ENCODE results near the gene HOXC11.

The HOXC11 gene

DNA sequence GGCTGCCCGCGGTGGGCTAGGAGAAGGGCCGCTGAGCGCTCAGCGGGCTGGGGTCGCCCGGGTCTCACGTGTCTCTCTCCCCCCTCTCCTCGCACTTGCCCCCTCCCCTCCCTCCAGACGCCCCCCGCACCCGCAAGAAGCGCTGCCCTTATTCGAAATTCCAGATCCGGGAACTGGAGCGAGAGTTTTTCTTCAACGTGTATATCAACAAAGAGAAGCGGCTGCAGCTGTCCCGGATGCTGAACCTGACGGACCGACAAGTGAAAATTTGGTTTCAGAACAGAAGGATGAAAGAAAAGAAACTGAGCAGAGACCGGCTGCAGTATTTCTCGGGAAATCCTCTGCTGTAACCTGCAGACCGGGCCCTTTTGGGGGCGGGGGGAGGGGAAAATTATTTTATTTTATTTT is 2.1 kb downstream of the HOXC11 start:
- DNase-seq, result no peak

DNA sequence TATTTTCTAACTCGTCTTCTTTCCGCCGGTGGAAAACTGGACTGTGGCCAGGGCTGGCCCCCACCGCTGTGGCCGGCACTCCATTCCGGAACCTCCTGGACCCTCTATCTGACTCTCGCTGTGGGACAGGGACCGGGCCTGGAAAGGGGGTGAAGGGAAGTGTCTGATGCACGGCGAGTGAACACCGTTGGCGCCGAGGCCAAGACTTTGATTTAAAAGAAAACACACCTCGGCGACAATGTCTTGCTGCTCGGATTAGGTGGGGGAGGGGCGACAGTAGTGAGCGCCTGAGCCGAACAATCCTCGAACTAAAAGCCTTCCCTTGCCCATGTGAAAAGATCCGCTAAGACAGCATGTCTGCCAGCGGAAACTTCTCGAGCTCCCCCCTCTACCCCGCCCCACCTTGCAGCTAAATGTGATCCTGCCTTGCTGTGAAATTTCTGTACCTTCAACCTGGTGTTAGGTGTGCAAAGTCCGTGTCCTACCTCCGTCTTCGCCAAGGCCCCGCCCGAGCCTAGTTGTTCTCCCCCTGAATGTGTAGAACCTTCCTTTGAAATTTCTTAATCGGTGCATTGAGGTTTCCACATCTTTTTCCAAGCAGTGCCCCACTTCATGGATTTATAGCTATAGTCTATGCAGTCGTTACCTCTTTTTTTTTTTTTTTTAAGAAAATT is 2.7 kb downstream of the HOXC11 start:
- no peak for DNase-seq

GRCh38 chr12:53976172-53976822 is 3.4 kb downstream of the HOXC11 start:
- DNase-seq, result no peak

- no peak for DNase-seq
Observed at GRCh38 chr12:53976823-53977595, 4.1 kb downstream of the HOXC11 start.

- DNase-seq, result no peak
Observed at GRCh38 chr12:53977596-53978445, 4.9 kb downstream of the HOXC11 start.

GRCh38 chr12:53978477-53979356 is 5.8 kb downstream of the HOXC11 start:
- no peak for DNase-seq

DNA sequence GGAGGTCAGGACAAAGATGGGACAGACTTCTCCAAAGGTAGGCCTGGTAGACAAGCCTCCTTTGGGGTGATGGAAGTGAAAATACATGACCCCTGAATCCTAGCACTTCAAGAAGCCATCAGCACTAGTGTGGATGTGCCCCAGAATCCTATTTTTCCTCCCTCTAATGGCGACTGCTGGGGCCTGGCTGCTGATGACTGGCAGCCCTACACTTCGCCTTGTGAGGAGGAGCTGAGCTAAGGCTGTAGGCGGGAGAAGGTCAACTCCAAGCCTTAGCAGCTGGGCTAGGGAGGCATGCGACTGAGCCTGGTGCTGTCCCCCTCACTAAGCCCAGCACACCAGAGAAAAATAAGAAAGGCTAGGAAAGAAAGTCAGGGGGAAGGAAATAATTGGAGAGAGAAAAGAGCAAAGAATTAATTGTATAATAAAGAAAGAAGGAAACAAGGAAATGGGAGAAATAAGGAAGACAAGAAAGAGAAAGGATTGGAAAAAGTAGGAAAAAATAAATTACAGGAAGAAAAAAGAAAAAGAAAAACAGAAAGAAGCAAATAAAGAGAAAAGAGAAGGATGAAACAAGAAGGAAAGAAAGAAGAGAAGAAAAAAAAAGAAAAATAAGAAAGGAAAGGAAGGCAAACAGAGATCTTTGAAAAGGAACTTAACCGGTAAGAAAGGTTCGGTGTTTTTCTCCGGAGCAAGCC is 7.3 kb downstream of the HOXC11 start:
- DNase-seq, result no peak

DNA sequence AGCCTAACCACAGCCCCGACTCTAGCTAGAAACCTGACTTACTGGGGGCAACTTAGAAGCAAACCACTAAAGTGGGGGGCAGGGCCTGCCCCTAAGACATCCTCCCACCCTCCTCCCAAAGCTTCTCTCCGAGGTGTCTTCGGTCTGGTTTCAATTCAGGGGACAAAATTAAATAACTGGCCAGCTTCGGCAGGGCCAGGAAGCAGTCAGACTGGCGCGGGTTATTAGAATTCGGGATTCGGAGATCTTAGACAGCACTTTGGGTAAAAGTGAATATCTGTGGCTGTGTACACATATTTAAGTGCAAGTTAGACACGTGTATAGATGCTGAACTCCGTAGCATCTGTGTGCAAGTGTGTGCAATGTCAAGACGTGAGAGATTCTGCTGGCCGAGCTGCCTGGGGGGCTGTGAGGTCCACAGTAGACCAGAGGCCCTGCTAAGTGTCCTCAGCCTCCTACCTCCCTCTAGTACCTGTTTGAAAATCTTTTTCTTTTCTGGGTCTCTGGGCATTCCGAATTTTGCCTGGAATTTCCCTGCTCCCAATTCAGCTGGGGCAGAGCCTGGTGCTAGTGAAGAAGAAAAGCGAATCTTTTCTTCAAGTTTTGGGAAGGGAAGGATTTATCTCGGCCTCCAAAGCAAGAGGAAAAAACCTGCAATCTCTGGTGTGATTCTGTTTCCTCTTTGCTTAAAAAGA is 8.0 kb downstream of the HOXC11 start:
- DNase-seq, result no peak

GRCh38 chr12:53981634-53982565 is 9.0 kb downstream of the HOXC11 start:
- no peak for DNase-seq

DNA sequence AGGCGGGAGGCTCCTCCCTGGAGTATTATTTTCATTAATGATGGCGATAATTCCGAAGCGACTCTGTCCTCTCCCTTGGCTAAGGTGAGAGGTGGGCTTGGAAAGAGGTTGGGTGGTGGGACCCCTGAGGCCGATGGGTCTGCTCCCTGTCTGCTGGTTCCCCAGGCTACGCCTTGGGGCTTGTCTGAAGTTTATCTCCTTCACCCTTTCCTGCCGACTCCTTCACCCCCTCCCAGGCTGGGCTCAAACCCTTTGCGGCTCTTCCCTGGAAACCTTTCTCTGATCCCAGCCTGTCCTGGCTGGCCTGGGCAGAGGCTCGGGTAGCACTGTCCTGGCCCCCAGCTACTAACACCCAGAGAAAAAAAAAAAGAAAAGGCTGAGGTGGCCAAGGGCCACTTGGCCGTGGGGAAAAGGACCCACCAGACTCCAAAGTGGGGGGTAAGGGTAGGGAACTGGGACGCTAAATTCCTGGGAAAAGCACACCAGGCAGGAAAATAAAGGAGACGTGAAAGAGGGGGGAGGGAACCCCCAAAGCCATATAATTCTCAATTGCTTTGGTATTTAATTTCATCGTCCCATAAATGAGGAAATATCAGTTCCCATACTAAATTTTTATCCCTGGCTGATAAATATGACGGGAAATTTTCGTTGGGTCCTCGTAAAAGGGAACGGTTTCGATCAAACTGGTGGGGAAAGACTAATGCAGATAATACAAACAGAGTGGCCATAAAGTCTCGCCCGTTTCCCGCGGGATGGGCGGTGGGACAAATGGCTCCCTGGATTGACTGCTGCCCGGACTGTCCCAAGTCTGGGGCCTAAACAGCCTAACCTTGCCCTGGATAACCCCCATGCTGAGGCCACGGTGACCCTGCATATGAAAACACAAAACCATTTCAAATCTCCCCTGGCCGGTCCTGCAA is 10.0 kb downstream of the HOXC11 start:
- DNase-seq, result no peak

GRCh38 chr12:53983568-53983949 is 10.6 kb downstream of the HOXC11 start:
- DNase-seq, result no peak

DNA sequence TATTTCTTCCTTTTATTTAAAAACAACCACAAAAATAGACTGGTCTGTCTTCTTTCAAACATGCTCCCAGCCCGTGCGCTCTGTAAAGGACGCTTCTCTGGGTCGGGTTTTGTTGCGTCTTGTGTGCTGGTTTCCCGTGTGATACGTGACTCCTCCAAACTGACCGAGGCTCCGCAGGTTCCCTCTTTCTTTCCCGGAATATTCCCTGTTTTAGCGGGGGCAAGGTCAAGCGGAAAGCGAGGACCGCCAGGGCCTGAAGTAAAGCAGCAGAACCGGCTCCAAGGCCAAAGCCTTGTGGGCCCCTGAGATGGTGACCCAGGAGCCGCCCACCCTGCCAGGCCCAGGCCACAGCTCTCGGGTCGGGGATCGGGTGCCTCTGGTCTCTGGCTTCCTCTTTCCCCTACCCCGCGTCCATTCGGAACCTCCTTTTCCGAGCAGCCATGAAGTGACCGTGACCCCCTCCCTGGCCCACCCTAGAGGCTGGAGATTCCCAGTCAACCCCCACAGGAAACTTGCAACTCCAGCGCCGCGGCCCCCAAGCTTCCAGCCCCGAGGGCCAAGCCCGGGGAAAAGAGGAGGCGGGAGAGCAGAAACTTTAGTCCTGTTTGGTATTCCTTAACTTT is 11.1 kb downstream of the HOXC11 start:
- no peak for DNase-seq

- DNase-seq, result peak; percentile 92 to 93
Observed at GRCh38 chr12:53984901-53985691, 12.2 kb downstream of the HOXC11 start, which contains the start of gene HOXC10. Gene HOXC10, plus strand, starts transcription at chr12:53985146. Its CDS starts 114 bp downstream, at chr12:53985260.

DNA sequence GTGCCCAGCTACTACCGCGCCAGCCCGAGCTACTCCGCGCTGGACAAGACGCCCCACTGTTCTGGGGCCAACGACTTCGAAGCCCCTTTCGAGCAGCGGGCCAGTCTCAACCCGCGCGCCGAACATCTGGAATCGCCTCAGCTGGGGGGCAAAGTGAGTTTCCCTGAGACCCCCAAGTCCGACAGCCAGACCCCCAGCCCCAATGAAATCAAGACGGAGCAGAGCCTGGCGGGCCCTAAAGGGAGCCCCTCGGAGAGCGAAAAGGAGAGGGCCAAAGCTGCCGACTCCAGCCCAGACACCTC is 12.7 kb downstream of the HOXC11 start:
- no peak for DNase-seq

DNA sequence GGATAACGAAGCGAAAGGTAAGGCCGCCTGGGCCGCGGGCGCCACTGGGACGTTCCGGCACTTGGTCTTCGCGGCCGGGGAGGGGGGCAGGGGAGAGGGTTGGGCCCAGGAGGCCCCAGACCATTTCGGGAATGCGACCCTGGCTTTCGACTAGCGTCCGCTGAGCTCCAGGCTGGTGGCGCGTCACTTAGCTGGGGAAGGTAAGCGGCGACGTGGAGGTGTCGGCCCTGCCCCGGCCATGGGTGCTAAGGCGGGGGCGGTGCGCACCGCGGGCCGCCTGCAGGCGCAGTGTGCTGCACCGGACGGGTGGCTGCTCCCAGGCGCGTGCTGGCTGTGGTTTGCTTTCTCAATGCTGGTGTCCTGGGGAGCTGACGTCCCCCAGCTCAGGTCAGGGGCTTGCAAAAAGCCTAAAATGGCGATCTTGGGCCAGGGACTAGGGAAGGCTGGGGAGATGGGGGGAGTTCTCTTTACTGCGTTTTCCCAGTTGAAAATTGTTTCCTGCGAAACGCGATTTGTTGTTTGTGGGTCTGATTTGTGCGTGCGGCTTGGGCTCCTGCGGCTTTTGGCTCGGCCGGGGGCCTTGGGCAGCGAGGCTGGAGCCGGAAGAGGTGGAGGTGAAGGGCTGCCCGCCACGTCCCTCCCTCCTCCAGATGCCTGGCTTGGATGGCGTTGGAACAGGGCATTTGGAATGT is 13.2 kb downstream of the HOXC11 start:
- no peak for DNase-seq

GRCh38 chr12:53986686-53987483 is 14.0 kb downstream of the HOXC11 start:
- DNase-seq, result no peak
